GM23338 (cell line): ENCODE data around the gene ITGB5. TPM values are rescaled to one million over a fixed set of nuclear protein-coding genes. Genes with fewer than 3 reads are reported as not detected.

Source experiments
- ATAC-seq: fragments of 200-7000 bp; cut with Tn5 transposase; 3 replicates; pipeline ENCODE4 v1.9.1; 2020
- DNase-seq: peaks from one replicate; pipeline ENCODE4 v3.0.0-alpha.2; 2015; ENCODE audit warnings: low spot score
- H2AFZ ChIP-seq: fragments of 200-600 bp; sonication (generic); 2 replicates; pipeline ENCODE4 v1.8.0; 2016; ENCODE audit warnings: antibody characterized with exemption, mild to moderate bottlenecking, moderate library complexity
- H3F3A ChIP-seq: fragments of 200-600 bp; sonication (generic); replicated peaks from 2 replicates; pipeline ENCODE4 v1.8.0; 2017; ENCODE audit warnings: antibody characterized with exemption, mixed run types, low read depth
- H3K27ac ChIP-seq: fragments of 200-600 bp; sonication (generic); 2 replicates; pipeline ENCODE4 v1.6.1; 2016; ENCODE audit warnings: low read depth
- H3K27me3 ChIP-seq: fragments of 200-600 bp; sonication (generic); 2 replicates; pipeline ENCODE4 v1.8.0; 2016; ENCODE audit warnings: mild to moderate bottlenecking, mixed run types, moderate library complexity; ENCODE audit not compliant: insufficient read depth
- H3K36me3 ChIP-seq: fragments of 200-600 bp; sonication (generic); 2 replicates; pipeline ENCODE4 v1.8.0; 2016; ENCODE audit warnings: mild to moderate bottlenecking; ENCODE audit not compliant: insufficient read depth
- H3K4me1 ChIP-seq: fragments of 200-600 bp; sonication (generic); 2 replicates; pipeline ENCODE4 v1.8.0; 2016; ENCODE audit warnings: mild to moderate bottlenecking, moderate library complexity; ENCODE audit not compliant: insufficient read depth
- H3K4me2 ChIP-seq: fragments of 200-600 bp; sonication (generic); 2 replicates; pipeline ENCODE4 v1.7.1; 2017; ENCODE audit warnings: mixed run types
- H3K4me3 ChIP-seq: fragments of 200-600 bp; sonication (generic); 2 replicates; pipeline ENCODE4 v1.6.1; 2016; ENCODE audit warnings: mixed run types
- H3K79me2 ChIP-seq: fragments of 200-600 bp; sonication (generic); replicated peaks from 2 replicates; pipeline ENCODE4 v1.8.0; 2017; ENCODE audit warnings: mild to moderate bottlenecking; ENCODE audit not compliant: insufficient read depth
- H3K9me2 ChIP-seq: fragments of 200-600 bp; sonication (generic); 2 replicates; pipeline ENCODE4 v1.8.0; 2017; ENCODE audit not compliant: insufficient read depth
- H4K20me1 ChIP-seq: fragments of 200-600 bp; sonication (generic); replicated peaks from 2 replicates; pipeline ENCODE4 v1.8.0; 2017; ENCODE audit warnings: mild to moderate bottlenecking; ENCODE audit not compliant: insufficient read depth
- H3K27ac Mint-ChIP-seq: 2 replicates; pipeline ENCODE4 v1.8.0; 2020; ENCODE audit warnings: inconsistent platforms, mild to moderate bottlenecking, moderate library complexity, mixed read lengths
- H3K27me3 Mint-ChIP-seq: 3 replicates; pipeline ENCODE4 v1.8.0; 2022; ENCODE audit warnings: low read depth, mild to moderate bottlenecking, moderate library complexity, mixed read lengths, inconsistent platforms; ENCODE audit not compliant: insufficient read depth, poor library complexity
- H3K36me3 Mint-ChIP-seq: 3 replicates; pipeline ENCODE4 v1.8.0; 2021; ENCODE audit warnings: low read depth, mild to moderate bottlenecking, inconsistent platforms, moderate library complexity, mixed read lengths
- H3K4me1 Mint-ChIP-seq: 3 replicates; pipeline ENCODE4 v1.8.0; 2020; ENCODE audit warnings: mild to moderate bottlenecking, inconsistent platforms, mixed read lengths
- H3K4me3 Mint-ChIP-seq: 3 replicates; pipeline ENCODE4 v1.8.0; 2021; ENCODE audit warnings: moderate library complexity, mild to moderate bottlenecking, inconsistent platforms, mixed read lengths
- H3K9me3 Mint-ChIP-seq: 3 replicates; pipeline ENCODE4 v1.8.0; 2020; ENCODE audit warnings: moderate library complexity, mild to moderate bottlenecking, inconsistent platforms, mixed read lengths
- CREB1 ChIP-seq: fragments of 250-450 bp; sonication (Bioruptor Pico); IDR thresholded peaks from 2 replicates; pipeline ENCODE4 v1.5.0; 2020; ENCODE audit warnings: low read depth, mild to moderate bottlenecking, moderate library complexity
- EZH2 ChIP-seq: fragments of 200-600 bp; sonication (generic); IDR thresholded peaks from one replicate; pipeline ENCODE4 v1.8.0; 2017; ENCODE audit warnings: antibody characterized with exemption, mild to moderate bottlenecking, low read depth; ENCODE audit not compliant: unreplicated experiment
- EZH2phosphoT487 ChIP-seq: fragments of 200-600 bp; sonication (generic); IDR thresholded peaks from one replicate; pipeline ENCODE4 v1.8.1; 2018; ENCODE audit warnings: antibody characterized with exemption; ENCODE audit not compliant: unreplicated experiment
- POLR2AphosphoS5 ChIP-seq: IDR thresholded peaks from 2 replicates; pipeline ENCODE4 v1.6.1; 2016; ENCODE audit warnings: antibody characterized with exemption, low read depth
- REST ChIP-seq: IDR thresholded peaks from one replicate; pipeline ENCODE4 v1.6.1; 2018; ENCODE audit warnings: antibody characterized with exemption; ENCODE audit not compliant: unreplicated experiment
- STAT1 ChIP-seq: IDR thresholded peaks from one replicate; pipeline ENCODE4 v1.6.1; 2016; ENCODE audit warnings: antibody characterized with exemption; ENCODE audit not compliant: unreplicated experiment
- ZNF462 ChIP-seq: fragments of 250-450 bp; sonication (Bioruptor Pico); IDR thresholded peaks from 2 replicates; pipeline ENCODE4 v1.5.0; 2020; ENCODE audit warnings: mild to moderate bottlenecking, moderate library complexity
- polyA plus RNA-seq: library from polyadenylated mRNA; unstranded; fragments of >200 nt; fragmentation: Nextera tagmentation; extraction: Ambion mirVana; gene quantifications from 2 replicates; pipeline ENCODE4 v1.2.1, GENCODE V29; 2016
- total RNA-seq: library from RNA; depleted of rRNA; stranded (reverse); fragments of >200 nt; shearing (Covaris generic); gene quantifications from 2 replicates; pipeline ENCODE4 v1.2.3, GENCODE V29; 2014
- TF ChIP-seq, protein P1 (sequence below): IDR thresholded peaks from 2 replicates; pipeline ENCODE4 v1.6.1; 2016; ENCODE audit warnings: antibody characterized with exemption

The ITGB5 gene
- total and polyA plus RNA-seq, 2 experiments from 2014 or later: 68.2 to 269 TPM

DNA sequence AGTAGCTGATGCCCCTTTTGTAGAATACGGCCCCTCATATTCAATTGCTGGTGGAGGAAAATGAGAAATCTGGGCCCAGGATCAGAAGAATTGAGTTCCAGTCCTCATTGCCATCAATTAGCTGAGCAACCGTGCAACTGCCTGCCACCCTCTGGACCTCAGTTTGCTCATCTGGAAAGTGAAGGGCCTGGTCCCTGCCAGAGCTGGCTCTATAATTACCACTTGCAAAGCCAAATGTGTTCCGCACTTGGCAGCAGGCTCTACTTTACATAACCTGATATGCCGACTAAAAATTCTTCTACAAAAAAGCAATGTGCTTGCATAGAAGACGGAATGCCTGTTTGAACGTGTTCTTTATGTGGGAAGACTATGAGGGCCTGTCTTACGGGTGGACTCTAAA lies 8.6 kb upstream of the ITGB5 start:
- H2AFZ ChIP-seq: no peak overlapping the region
- H3F3A ChIP-seq: no peaks in the 10 kb centered on the region
- no peaks in the 10 kb centered on the region for H3K27me3 ChIP-seq
- H4K20me1 ChIP-seq: no peaks in the 10 kb centered on the region
- no peak for ATAC-seq
- H3K4me1 Mint-ChIP-seq: peaks cover 8% of the 10 kb centered on the region
- H3K27ac Mint-ChIP-seq: no peak overlapping the region
- peaks cover 6% of the 10 kb centered on the region for H3K27me3 Mint-ChIP-seq
- H3K4me3 Mint-ChIP-seq: no peak overlapping the region
- TF ChIP-seq REST (no peak), CREB1 (CRISPR knock-in tag) (no peak), EZH2 (no peak)
- TF ChIP-seq, protein P1, sequence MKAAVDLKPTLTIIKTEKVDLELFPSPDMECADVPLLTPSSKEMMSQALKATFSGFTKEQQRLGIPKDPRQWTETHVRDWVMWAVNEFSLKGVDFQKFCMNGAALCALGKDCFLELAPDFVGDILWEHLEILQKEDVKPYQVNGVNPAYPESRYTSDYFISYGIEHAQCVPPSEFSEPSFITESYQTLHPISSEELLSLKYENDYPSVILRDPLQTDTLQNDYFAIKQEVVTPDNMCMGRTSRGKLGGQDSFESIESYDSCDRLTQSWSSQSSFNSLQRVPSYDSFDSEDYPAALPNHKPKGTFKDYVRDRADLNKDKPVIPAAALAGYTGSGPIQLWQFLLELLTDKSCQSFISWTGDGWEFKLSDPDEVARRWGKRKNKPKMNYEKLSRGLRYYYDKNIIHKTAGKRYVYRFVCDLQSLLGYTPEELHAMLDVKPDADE: no peak
- H3K4me3 ChIP-seq: no peak overlapping the region
- H3K36me3 Mint-ChIP-seq: no peaks in the 10 kb centered on the region
- H3K9me3 Mint-ChIP-seq: no peaks in the 10 kb centered on the region
- no peak for DNase-seq
- H3K27ac ChIP-seq: no peak overlapping the region
- no peaks in the 10 kb centered on the region for H3K79me2 ChIP-seq
- H3K9me2 ChIP-seq: no peaks in the 10 kb centered on the region; the same call in 1 of the 2 replicates
- no peaks in the 10 kb centered on the region for H3K36me3 ChIP-seq
- H3K4me2 ChIP-seq: no peak overlapping the region
- peaks cover 8% of the 10 kb centered on the region for H3K4me1 ChIP-seq

- H3F3A ChIP-seq: peaks cover under 1% of the 10 kb centered on the region; the same call in 1 of the 2 replicates
- peaks cover 4% of the 10 kb centered on the region for H3K4me1 ChIP-seq
- H3K36me3 ChIP-seq: no peaks in the 10 kb centered on the region
- H3K9me2 ChIP-seq: no peaks in the 10 kb centered on the region; the same call in 1 of the 2 replicates
- TF ChIP-seq ZNF462 (CRISPR knock-in tag): no peak
- TF ChIP-seq POLR2AphosphoS5: no peak
- TF ChIP-seq EZH2: no peak
- no peak for TF ChIP-seq STAT1
- TF ChIP-seq, protein P1: no peak
- TF ChIP-seq EZH2phosphoT487: no peak
- H3K27me3 ChIP-seq: no peaks in the 10 kb centered on the region
- no peak overlapping the region for H3K4me3 ChIP-seq
- Mint-ChIP-seq H3K4me1 (peaks cover 21% of the 10 kb centered on the region), H3K36me3 (no peaks in the 10 kb centered on the region), H3K9me3 (no peaks in the 10 kb centered on the region), H3K27me3 (peaks cover 3% of the 10 kb centered on the region), H3K27ac (no peak overlapping the region), H3K4me3 (no peak overlapping the region)
- ATAC-seq (no peak), DNase-seq (no peak)
- H2AFZ ChIP-seq: no peak overlapping the region
- no peak overlapping the region for H3K4me2 ChIP-seq
- H3K27ac ChIP-seq: no peak overlapping the region
- no peaks in the 10 kb centered on the region for H3K79me2 ChIP-seq
- H4K20me1 ChIP-seq: no peaks in the 10 kb centered on the region
Measured at GRCh38 chr3:124893526-124893925, 6.4 kb upstream of the ITGB5 start.
